CD4-positive, alpha-beta T cell treated with Interleukin-6 for 4 hours (primary cell): ENCODE results near the gene ZNF791.
"Not testable (repeated sequence)": the region's sequence is repeated elsewhere in the genome, so short reads cannot be mapped to it uniquely, and the experiment has no call there.

Source experiments
- DNase-seq: peaks from one replicate; pipeline ENCODE4 v3.0.0-alpha.2; 2020; ENCODE audit warnings: mixed read lengths

The ZNF791 gene

DNA sequence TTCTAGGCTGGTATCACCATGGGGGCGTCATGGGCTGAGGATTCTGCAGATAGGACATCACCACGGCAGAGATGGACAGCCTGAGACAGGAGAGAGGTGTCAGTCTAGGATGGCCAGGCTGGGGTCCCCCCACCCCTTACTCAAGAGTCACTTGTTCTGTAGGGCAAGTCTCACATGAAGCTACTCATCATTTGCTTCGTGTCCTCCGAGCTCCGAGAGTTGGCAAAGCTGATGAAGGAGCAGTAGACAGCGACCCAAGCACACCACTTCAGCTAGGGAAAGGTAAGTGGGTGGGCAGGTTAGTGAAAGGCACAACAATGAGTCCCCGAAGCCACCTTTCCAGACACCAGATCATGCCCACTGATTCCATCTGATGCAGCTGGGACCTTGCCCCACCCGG is 57.6 kb downstream of the ZNF791 start:
- no peak for DNase-seq

DNA sequence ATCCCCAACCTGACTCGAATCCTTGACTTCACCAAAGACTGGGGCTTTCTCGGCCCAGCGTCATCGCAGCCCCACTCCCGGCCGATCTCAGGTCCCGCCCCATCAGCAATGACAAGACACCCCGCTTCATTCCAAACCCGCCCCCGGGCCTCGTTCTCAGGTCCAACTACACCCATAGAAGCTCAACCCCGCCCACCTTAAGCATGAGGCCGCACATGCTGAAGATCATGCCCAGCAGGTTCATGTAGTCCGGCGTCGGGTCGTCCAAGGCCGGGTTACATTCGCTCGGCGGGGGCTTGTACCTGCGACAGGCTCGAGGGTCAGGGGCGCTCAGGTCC is 58.2 kb downstream of the ZNF791 start:
- DNase-seq: peak; percentile 63

DNA sequence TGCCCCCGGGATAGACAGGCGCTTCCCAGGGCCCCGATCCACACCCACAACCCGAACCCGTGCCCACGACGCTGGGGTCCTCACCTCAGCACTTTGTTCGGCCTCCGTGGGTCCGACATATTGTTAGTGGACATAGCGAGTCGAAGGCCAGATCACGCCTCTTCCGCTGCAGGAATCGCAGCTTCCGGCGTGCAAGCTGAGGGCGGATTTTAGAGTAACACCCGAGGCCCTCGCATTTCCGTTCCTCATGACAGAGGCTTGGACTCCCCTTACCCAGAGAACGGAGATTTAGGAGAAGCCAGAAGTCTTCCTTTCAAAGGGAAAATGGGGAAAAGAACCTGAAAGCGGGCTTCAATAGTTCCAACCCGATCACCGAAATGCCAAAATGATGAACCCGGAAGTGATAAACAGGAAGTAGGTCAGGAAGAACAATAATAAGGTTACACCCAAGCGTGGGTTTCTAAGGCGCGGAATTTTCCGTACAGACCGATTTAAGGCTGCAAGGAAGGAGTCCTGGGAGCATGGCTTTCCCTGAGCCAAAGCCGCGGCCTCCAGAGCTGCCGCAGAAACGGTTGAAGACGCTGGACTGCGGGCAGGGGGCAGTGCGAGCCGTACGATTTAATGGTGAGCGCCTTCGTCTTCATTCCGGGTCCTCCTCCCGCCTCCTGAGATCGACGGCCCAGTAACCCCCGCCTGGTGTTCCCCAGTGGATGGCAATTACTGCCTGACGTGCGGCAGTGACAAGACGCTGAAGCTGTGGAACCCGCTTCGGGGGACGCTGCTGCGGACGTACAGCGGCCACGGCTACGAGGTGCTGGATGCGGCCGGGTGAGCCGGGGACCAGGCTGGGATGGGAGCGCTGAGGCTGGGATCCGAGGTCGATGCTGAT is 58.8 kb downstream of the ZNF791 start:
- peak; percentile 78 for DNase-seq

DNA sequence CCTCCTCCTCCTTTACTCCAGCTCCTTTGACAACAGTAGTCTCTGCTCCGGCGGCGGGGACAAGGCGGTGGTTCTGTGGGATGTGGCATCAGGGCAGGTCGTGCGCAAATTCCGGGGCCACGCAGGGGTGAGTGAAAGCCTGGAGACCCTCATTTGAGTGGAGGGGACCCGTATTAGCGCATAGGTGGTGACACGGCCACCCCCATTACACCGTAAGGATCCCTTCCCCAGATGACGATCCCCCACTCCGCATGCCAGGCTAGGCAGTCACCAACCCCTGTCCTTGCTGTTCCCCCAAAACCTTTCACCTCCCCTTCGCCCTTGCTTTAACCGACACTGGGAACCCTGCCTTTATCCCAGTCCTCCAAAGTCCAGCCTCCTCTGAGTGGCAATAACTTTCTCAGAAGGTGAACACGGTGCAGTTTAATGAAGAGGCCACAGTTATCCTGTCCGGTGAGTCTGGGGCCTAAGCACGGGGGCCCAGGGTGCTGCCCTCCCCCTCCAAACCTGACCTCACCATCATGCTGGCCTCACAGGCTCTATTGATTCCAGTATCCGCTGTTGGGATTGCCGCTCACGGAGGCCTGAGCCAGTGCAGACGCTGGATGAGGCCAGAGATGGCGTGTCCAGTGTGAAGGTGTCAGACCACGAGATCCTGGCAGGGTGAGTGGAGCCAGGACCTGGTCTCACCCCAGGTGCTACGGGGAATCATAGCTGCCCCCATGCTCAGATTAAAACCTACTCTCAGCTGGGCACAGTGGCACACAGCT is 59.6 kb downstream of the ZNF791 start:
- no peak for DNase-seq

DNA sequence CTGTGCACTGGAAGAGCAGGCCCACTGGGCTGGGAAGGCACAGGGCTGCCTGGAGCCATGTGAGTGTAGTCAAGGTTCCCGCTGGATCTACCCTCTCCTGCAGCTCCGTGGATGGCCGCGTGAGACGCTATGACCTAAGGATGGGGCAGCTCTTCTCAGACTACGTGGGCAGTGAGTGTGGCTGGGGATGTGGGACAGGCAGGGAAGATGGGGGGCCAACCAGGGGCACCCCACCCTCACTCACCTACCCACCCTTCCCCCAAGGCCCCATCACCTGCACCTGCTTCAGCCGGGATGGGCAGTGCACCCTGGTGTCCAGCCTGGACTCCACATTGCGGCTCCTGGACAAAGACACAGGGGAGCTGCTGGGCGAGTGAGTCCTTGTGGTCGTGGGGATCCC is 62.0 kb downstream of the ZNF791 start:
- no peak for DNase-seq

DNA sequence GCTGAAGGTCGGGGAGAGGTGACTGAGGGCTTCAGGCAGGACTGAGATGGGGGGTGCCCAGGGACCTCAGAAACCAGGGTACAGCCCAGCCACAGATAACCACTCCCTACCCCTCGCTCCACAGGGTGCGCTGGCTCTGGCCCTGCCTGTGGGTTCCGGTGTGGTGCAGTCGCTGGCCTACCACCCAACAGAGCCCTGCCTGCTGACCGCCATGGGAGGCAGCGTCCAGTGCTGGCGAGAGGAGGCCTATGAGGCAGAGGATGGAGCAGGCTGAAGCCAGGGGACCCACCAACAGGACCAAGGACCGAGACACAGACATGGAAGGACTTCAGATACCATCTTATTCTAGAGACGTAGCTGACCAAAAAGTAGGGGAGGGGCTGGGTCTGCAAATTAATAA is 64.7 kb downstream of the ZNF791 start:
- DNase-seq: no peak

DNA sequence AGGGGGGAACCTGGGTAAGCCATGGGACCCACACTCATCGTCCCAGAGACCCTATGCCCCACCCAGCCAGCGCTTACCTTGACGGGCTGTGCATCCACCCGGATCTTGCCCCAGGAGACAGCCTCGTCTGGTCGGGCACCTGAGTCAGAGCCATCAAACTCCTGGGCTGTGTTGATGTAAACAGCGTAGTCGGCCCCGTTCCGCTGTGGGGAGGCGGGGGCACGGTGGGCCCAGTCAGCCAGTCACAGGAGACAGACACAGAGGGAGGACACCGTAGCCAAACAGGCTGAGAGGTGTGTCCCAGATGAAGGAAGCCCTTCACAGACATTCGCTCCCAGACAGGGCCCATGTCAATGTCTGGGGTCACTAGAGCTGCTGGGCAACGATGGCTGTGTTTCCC is 65.2 kb downstream of the ZNF791 start:
- DNase-seq: no peak

DNA sequence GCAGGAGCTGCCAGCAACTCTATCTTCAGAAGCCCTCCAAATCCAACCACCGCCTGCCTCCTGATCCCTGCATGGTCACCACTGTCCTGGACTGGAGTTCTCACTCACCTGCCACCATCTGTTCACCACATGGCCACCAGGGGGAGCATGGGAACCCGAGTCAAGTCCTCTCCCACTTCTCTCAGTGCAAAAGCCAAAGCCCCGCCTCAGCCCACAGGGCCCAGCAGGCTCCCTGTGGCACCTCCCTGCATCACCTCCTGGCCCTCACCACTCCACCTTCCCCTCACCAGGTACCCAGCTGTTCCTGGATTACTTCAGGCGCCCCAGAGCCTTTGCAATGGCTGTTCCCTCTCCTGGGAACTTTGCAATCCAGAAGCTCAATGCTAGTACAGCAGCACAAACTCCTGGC is 65.7 kb downstream of the ZNF791 start:
- DNase-seq: peak; percentile 89

DNA sequence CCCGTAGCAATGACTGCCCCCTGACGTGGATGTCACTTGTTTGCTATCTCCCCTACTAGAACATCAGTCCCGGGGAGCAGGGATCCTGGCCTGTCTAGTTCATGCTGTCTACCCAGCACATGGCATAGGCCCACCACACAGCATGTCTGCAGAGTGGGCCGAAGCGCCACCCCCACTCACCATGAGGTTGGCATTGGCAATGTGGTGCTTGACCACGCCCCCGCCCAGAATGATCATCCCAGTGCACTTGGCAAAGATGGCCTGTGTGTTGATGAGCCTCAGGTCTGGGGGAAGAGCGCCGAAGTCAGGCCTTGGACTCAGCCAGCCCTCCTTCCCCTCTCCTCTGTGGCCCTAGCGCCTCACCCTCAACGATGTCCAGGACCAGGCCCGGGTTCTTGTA is 66.2 kb downstream of the ZNF791 start:
- no peak for DNase-seq

DNA sequence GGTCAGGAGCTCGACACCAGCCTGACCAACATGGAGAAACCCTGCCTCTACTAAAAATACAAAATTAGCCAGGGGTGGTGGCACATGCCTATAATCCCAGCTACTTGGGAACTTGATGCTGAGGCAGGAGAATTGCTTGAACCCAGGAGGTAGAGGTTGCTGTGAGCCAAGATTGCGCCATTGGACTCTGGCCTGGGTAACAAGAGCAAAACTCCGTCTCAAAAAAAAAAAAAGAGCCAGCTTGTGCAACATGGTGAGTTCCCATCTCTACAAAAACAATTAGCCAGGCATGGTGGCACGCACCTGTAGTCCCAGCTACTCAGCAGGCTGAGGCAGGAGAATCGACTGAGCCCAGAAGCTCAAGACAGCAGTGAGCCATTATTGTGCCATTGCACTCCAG is 67.3 kb downstream of the ZNF791 start:
- DNase-seq: not testable (repeated sequence)

DNA sequence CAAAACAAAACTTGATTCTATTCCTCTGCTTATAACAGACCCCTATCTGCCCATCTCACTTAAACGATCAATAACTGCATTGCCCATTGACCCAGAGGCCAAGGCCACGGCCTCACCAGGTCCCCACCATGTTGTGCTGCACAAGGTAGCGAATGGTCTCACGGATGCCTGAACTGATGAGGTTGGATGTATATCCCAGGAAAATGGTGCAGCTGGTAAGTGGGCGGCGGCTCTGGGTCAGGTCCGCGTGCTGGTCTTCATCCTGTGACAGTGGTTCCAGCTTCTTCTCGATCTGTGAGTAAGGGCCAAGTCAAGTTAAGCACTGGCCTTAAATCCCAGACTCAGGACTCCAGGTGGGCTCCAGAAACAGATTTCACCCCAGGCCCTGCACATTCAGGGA is 69.3 kb downstream of the ZNF791 start:
- no peak for DNase-seq

DNA sequence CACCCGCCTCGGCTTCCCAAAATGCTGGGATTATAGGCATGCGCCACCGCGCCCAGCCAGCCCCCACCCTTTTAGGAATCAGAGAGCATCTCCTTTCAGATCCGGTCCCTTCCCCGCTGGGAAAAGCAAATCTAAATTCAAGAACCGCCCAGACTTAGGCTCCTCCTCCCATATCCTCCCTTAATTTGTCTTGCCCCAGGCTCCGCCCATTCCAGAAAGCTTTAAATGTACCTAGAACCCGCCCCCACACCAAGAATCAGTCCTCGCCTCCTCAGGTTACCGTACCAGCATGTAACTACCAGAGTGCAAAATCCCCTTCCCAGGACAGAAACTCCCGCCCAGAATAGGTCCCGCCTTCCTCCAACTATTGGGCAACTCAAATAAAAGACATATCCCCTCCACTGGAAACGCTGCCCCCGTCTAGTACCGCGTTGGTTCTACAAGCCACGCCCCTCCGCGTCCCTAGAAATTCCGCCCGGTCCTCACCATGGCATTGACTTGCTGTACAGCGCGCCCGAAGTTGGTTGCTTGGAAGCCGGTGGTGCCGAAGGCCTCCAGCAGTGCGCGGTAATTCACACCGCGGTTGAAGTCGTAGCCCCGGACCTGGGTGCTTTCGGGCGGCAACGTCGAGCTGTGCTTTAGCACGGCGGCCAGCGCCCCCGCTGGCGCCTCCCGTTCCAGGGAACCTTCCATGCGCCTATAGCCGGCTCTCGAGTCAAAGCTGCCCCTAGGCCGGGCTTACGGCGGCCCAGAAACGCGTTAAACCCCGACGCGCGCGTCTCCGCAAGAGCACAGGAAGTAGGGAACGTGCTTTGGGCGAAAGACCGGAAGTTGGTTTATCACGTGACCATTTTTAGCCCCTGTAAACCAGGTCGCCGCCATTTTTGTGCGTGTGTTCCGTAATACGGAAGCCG is 70.6 kb downstream of the ZNF791 start, which contains the start of gene DHPS:
Gene DHPS (minus strand): TSS at position 807 of the 914 bp plus-strand sequence. CDS start 114 bp downstream, at position 693.
- peak; percentile 92 for DNase-seq
